ENCODE results near the gene ITGB1. TPM values are rescaled to one million over a fixed set of nuclear protein-coding genes. Genes with fewer than 3 reads are reported as not detected.

ITGB1 gene
- total RNA-seq, 2 donors from 2014 or later: 254 to 393 TPM

- Histone ChIP-seq H3K27me3 (no peaks in the 10 kb centered on the region), H3K9ac (ENCODE audit: low read depth in 2 of 2, low read length in 2 of 2) (no peak overlapping the region), H3K36me3 (peaks cover 6% of the 10 kb centered on the region), H3K4me1 (no peaks in the 10 kb centered on the region), H3K27ac (no peak overlapping the region), H3K9me3 (no peaks in the 10 kb centered on the region), H3K4me3 (no peak overlapping the region)
- no peak for TF ChIP-seq CTCF (IDR thresholded peaks at IDR 0.05)
- intact Hi-C loops (cut with DNase I): no loop called here
- no peak for DNase-seq
Measured at GRCh38 chr10:32893916-32894664, 63.9 kb downstream of the ITGB1 start.

- H3K27ac ChIP-seq: no peak overlapping the region
- H3K9me3 ChIP-seq: no peaks in the 10 kb centered on the region
- DNase-seq: no peak
- H3K9ac ChIP-seq (ENCODE audit: low read depth in 2 of 2, low read length in 2 of 2): no peak overlapping the region
- no peak for TF ChIP-seq CTCF (IDR thresholded peaks at IDR 0.05)
- no peak overlapping the region for H3K4me3 ChIP-seq
- H3K36me3 ChIP-seq: peaks cover 3% of the 10 kb centered on the region
- H3K4me1 ChIP-seq: no peaks in the 10 kb centered on the region
- H3K27me3 ChIP-seq: no peaks in the 10 kb centered on the region
- intact Hi-C loops (cut with DNase I): no loop called here
Measured at GRCh38 chr10:32893434-32893833, 64.6 kb downstream of the ITGB1 start.

GRCh38 chr10:32891261-32891660 lies 66.8 kb downstream of the ITGB1 start:
- no peaks in the 10 kb centered on the region for H3K36me3 ChIP-seq
- H3K27ac ChIP-seq: no peak overlapping the region
- H3K4me3 ChIP-seq: no peak overlapping the region
- no peak overlapping the region for H3K9ac ChIP-seq (ENCODE audit: low read depth in 2 of 2, low read length in 2 of 2)
- intact Hi-C loops (cut with DNase I): no loop called here
- TF ChIP-seq CTCF (IDR thresholded peaks at IDR 0.05): no peak
- no peaks in the 10 kb centered on the region for H3K9me3 ChIP-seq
- no peak for DNase-seq
- H3K27me3 ChIP-seq: no peaks in the 10 kb centered on the region
- no peaks in the 10 kb centered on the region for H3K4me1 ChIP-seq

GRCh38 chr10:32890444-32890843 lies 67.6 kb downstream of the ITGB1 start:
- no peak for TF ChIP-seq CTCF (IDR thresholded peaks at IDR 0.05)
- Histone ChIP-seq H3K36me3 (no peaks in the 10 kb centered on the region), H3K27ac (no peak overlapping the region), H3K9ac (ENCODE audit: low read depth in 2 of 2, low read length in 2 of 2) (no peak overlapping the region), H3K27me3 (no peaks in the 10 kb centered on the region), H3K4me3 (no peak overlapping the region), H3K4me1 (no peaks in the 10 kb centered on the region), H3K9me3 (no peaks in the 10 kb centered on the region)
- intact Hi-C loops (cut with DNase I): no loop called here
- no peak for DNase-seq

- no peak overlapping the region for H3K9ac ChIP-seq (ENCODE audit: low read depth in 2 of 2, low read length in 2 of 2)
- intact Hi-C loops (cut with DNase I): no loop called here
- no peaks in the 10 kb centered on the region for H3K36me3 ChIP-seq
- no peaks in the 10 kb centered on the region for H3K27me3 ChIP-seq
- no peak overlapping the region for H3K4me3 ChIP-seq
- no peak for TF ChIP-seq CTCF (IDR thresholded peaks at IDR 0.05)
- no peaks in the 10 kb centered on the region for H3K4me1 ChIP-seq
- no peak overlapping the region for H3K27ac ChIP-seq
- H3K9me3 ChIP-seq: no peaks in the 10 kb centered on the region
- DNase-seq: no peak
Measured at GRCh38 chr10:32889631-32890212, 68.3 kb downstream of the ITGB1 start.
